CD8-positive, alpha-beta memory T cell (primary cell): ENCODE results near the gene WIPF2. TPM values are rescaled to one million over a fixed set of nuclear protein-coding genes. Genes with fewer than 3 reads are reported as not detected.

Experiments used
- CTCF ChIA-PET: fragments of 350-600 bp; sonication (Branson Sonifier 250); formaldehyde crosslinking; loops from one replicate; lab custom pipeline; 2021; ENCODE audit warnings: antibody characterized with exemption; lab: Charles Lee
- POLR2A ChIA-PET: fragments of 350-600 bp; sonication (Branson Sonifier 250); formaldehyde crosslinking; loops from one replicate; lab custom pipeline; 2021; ENCODE audit warnings: antibody characterized with exemption; lab: Charles Lee
- DNase-seq, 5 donors: peaks; one replicate each; pipeline versions ENCODE4 v3.0.0 to v3.0.0-alpha.2; 2020 to 2022; ENCODE audit warnings: mixed read lengths in 1 of 5
- H3K27ac ChIP-seq: one replicate; pipeline ENCODE4 v1.7.0; 2013; ENCODE audit warnings: low read depth, mild to moderate bottlenecking, low read length, moderate library complexity
- H3K27me3 ChIP-seq: 2 replicates; pipeline ENCODE4 v1.7.0; 2013; ENCODE audit warnings: low read length, mild to moderate bottlenecking; ENCODE audit not compliant: insufficient read depth, poor library complexity, severe bottlenecking
- H3K36me3 ChIP-seq: 2 replicates; pipeline ENCODE4 v1.7.0; 2013; ENCODE audit warnings: mild to moderate bottlenecking, low read length, moderate library complexity; ENCODE audit not compliant: insufficient read depth
- H3K4me1 ChIP-seq: 2 replicates; pipeline ENCODE4 v1.7.0; 2013; ENCODE audit warnings: mild to moderate bottlenecking, low read length, moderate library complexity; ENCODE audit not compliant: insufficient read depth
- H3K4me3 ChIP-seq: 2 replicates; pipeline ENCODE4 v1.7.0; 2013; ENCODE audit warnings: mild to moderate bottlenecking, low read length
- H3K9me3 ChIP-seq: 2 replicates; pipeline ENCODE4 v1.7.0; 2013; ENCODE audit warnings: mild to moderate bottlenecking, low read length
- H3K27ac Mint-ChIP-seq, 8 donors: one replicate each; pipeline ENCODE4 v1.8.0; 2020 to 2021; ENCODE audit warnings: mixed read lengths in 8 of 8, mild to moderate bottlenecking in 6 of 8, inconsistent platforms in 3 of 8, moderate library complexity in 3 of 8
- H3K27me3 Mint-ChIP-seq, 2 donors: one replicate each; pipeline ENCODE4 v1.8.0; 2020 to 2021; ENCODE audit warnings: mixed read lengths in 2 of 2, mild to moderate bottlenecking in 1 of 2, moderate library complexity in 1 of 2
- H3K36me3 Mint-ChIP-seq, 3 donors: one replicate each; pipeline ENCODE4 v1.8.0; 2020 to 2021; ENCODE audit warnings: mixed read lengths in 3 of 3, inconsistent platforms in 1 of 3, mild to moderate bottlenecking in 1 of 3
- H3K4me1 Mint-ChIP-seq, 3 donors: one replicate each; pipeline ENCODE4 v1.8.0; 2020 to 2021; ENCODE audit warnings: mixed read lengths in 3 of 3, inconsistent platforms in 1 of 3, mild to moderate bottlenecking in 1 of 3
- H3K4me3 Mint-ChIP-seq, 7 donors: one replicate each; pipeline ENCODE4 v1.8.0; 2020 to 2021; ENCODE audit warnings: mixed read lengths in 7 of 7, mild to moderate bottlenecking in 6 of 7, moderate library complexity in 4 of 7, inconsistent platforms in 2 of 7
- H3K9me3 Mint-ChIP-seq, 5 donors: one replicate each; pipeline ENCODE4 v1.8.0; 2020 to 2022; ENCODE audit warnings: mixed read lengths in 5 of 5, mild to moderate bottlenecking in 3 of 5, moderate library complexity in 2 of 5, inconsistent platforms in 1 of 5
- polyA plus RNA-seq: library from polyadenylated mRNA; unstranded; fragments of 300-500 nt; fragmentation: Illumina TruSeq; gene quantifications from one replicate; pipeline ENCODE4 v1.2.3, GENCODE V29; 2021
- total RNA-seq, 2 experiments: library from RNA; stranded (reverse); gene quantifications; one replicate each; pipeline ENCODE4 v1.2.3, GENCODE V29; 2021

The WIPF2 gene
- total and polyA plus RNA-seq, 3 experiments from 2014 or later, result 14.6 to 24.7 (median 24.5) TPM

DNA sequence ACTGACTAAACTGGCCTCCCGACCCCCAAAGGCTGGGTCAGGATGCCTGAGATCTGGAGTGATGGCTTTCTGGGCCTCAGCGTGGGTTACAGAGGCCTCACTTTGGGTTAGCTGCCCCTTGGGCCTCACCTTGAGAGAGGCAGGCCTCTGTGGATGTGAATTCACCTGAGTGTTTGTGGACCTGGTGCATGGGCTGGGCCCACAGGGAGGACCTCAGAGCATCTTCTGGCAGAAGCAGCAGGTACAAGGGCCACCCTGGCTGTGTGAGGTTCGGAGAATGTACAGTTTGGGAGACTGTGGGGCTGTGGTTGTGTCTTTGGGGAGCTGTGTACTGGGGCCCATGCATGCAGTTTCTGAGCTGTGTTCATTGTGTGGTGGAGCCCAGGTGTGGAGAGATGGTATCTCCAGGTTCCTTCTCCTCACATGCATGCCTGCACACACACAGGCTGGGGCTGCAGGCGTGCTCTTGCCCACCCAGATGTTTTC is 108.2 kb downstream of the WIPF2 start:
- Mint-ChIP-seq H3K9me3 (peaks cover 0 to 8% (median 2%) of the 10 kb centered on the region in 5 donors), H3K27me3 (peaks cover 0 to 8% of the 10 kb centered on the region in 2 donors), H3K36me3 (peaks cover 0 to 29% (median 5%) of the 10 kb centered on the region in 3 donors), H3K4me3 (peak overlapping the region; percentile 75 to 90 (median 85)), H3K4me1 (peaks cover 79 to 92% (median 88%) of the 10 kb centered on the region in 3 donors), H3K27ac (peak overlapping the region; percentile 98 to 100 (median 100))
- Histone ChIP-seq H3K9me3 (no peaks in the 10 kb centered on the region), H3K27ac (peak overlapping the region; percentile 93), H3K36me3 (peaks cover 13% of the 10 kb centered on the region), H3K4me1 (peaks cover 93% of the 10 kb centered on the region), H3K4me3 (peak overlapping the region; percentile 67), H3K27me3 (no peaks in the 10 kb centered on the region)
- POLR2A ChIA-PET, result interaction anchor here (1.3 to 2.4 kb wide), 2 partner anchors 8 to 9 kb away, joined by 4 to 6 read pairs; no protein-coding TSS in a partner anchor
- DNase-seq, result no peak
- CTCF ChIA-PET, result interaction anchor here (1.3 to 7.3 kb wide), 4 partner anchors 9 to 27 kb away, joined by 5 to 46 read pairs (median 37); no protein-coding TSS in a partner anchor

DNA sequence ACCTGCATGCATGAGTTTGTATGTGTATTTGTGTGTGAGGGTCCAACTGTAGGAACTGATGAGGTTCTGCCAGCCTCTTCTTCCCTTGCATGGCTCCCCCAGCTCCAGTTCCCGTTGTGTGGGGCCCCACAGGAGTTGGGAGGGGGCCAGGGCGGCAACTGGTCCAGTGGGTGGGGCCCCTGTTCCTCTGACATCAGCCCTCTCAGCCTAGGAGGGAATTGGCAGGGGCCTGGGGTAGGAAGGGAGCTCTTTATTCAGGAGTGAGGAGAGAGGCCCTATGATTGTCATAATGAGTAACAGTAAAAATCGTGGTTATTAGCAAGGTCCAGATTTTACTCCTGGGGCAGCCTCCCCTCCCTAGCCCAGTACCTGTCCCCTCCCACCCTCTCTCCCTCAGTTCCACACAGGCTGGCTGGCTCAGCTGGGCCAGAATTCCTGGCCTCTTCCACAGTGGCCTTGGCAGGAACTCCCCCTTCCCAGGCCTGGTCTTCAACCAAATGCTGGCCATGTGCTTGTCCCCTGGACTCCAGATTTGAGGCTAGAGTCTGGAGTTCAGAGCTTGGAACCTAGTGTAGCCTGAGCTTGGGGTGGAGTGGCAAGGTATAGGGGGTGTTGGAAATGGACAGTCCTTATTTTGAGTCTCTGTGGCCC is 108.8 kb downstream of the WIPF2 start:
- Mint-ChIP-seq H3K27ac (peak overlapping the region; percentile 98 to 100 (median 100)), H3K36me3 (peaks cover 3 to 31% (median 9%) of the 10 kb centered on the region in 3 donors), H3K4me1 (peaks cover 78 to 92% (median 87%) of the 10 kb centered on the region in 3 donors), H3K9me3 (peaks cover 0 to 2% (median 1%) of the 10 kb centered on the region in 5 donors), H3K27me3 (peaks cover 0 to 6% of the 10 kb centered on the region in 2 donors), H3K4me3 (peak overlapping the region; percentile 44 to 90 (median 85))
- no peak for DNase-seq
- POLR2A ChIA-PET, result interaction anchor here (1.3 kb wide), 1 partner anchor 9 kb away, joined by 4 read pairs; no protein-coding TSS in a partner anchor
- Histone ChIP-seq H3K36me3 (peaks cover 13% of the 10 kb centered on the region), H3K27ac (no peak overlapping the region), H3K27me3 (no peaks in the 10 kb centered on the region), H3K9me3 (no peaks in the 10 kb centered on the region), H3K4me1 (peaks cover 94% of the 10 kb centered on the region), H3K4me3 (no peak overlapping the region)
- CTCF ChIA-PET, result interaction anchor here (1.3 to 7.3 kb wide), 5 partner anchors 9 to 28 kb away, joined by 3 to 46 read pairs (median 33); no protein-coding TSS in a partner anchor

DNA sequence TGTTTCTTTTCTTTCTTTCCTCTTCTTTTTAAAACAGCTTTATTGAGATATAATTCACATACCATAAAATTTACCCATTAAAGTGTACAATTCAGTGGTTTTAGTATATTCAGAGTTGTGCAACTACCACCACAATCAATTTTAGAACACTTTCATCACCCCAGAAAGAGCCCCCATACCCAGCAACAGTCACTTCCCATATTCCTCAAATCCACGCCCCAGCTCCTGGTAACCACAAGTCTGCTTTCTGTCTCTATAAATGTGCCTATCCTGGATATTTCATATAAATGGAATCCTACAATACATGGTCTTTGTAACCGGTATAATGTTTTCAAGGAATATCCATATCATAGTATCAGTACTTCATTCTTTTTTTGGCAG is 109.3 kb downstream of the WIPF2 start:
- H3K36me3 Mint-ChIP-seq, result peaks cover 3 to 34% (median 9%) of the 10 kb centered on the region in 3 donors
- POLR2A ChIA-PET, result interaction anchor here (1.3 kb wide), 1 partner anchor 10 kb away, joined by 4 read pairs; no protein-coding TSS in a partner anchor

DNA sequence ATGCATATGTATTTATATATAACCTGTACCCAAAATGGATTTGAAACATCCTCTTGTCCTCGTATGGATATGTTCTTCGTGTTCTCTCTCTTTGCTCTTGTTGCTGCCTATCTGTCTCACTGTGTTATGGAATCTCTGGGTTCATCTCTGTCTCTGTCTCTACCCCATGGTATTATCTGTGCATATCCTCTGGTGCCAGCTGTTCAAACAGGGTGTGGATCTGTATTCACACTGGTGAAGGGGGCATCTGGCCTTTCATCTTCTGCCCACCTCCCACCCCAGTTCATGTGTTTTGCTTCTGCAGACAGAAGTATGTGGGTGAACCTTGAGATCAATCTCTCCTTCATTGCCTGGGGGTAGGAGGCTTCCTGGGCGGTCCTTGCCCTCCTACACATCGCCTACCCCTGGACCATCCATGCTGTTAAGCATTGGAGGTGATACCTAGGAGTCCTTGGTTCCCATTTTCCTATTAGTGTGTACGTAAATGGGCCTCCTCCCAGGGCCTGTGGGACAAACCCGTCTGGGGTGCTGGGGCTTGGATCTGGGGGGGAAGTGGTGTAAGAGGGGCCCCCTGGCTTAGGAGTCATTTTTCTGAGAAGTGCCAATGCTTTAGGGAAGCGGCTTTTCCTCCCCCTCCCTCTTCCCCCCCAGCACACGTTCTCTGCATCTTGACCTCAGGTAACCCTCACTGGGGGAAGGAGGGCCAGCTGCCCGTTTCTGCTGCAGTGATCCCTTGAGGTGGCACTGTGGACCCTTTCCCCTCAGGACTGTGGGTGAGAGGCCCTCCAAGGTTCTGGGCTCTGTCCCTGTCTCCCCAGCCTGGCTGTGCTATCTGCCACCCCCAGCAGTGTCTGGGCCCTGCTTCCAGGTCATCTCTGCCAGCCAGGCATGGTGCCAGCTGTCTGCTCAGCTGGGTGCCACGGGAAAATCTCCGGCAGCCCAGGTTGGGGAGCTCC is 111.0 kb downstream of the WIPF2 start:
- ChIA-PET POLR2A (interaction anchor here (0.6 kb wide), 1 partner anchor 32 kb away, joined by 3 read pairs; no protein-coding TSS in a partner anchor), CTCF (interaction anchor here (0.6 to 7.3 kb wide), 9 partner anchors 8 to 28 kb away, joined by 3 to 41 read pairs (median 4); no protein-coding TSS in a partner anchor)
- H3K4me1 Mint-ChIP-seq, result peaks cover 80 to 94% (median 89%) of the 10 kb centered on the region in 3 donors
- H3K27me3 Mint-ChIP-seq, result peaks cover 0 to 3% of the 10 kb centered on the region in 2 donors
- DNase-seq, result peak in 1 of 5 donors; percentile 44
- Histone ChIP-seq H3K9me3 (no peaks in the 10 kb centered on the region), H3K36me3 (peaks cover 13% of the 10 kb centered on the region), H3K4me3 (peak overlapping the region; percentile 31), H3K27me3 (no peaks in the 10 kb centered on the region), H3K27ac (peak overlapping the region; percentile 32), H3K4me1 (peaks cover 94% of the 10 kb centered on the region)
- peak overlapping the region; percentile 52 to 98 (median 83) for H3K27ac Mint-ChIP-seq
- peaks cover 3 to 36% (median 9%) of the 10 kb centered on the region in 3 donors for H3K36me3 Mint-ChIP-seq
- H3K9me3 Mint-ChIP-seq, result no peaks in the 10 kb centered on the region
- peak overlapping the region; percentile 22 to 89 (median 58) for H3K4me3 Mint-ChIP-seq

More for the DNA sequence above, 109.3 kb downstream of the WIPF2 start:
- H3K4me1 ChIP-seq, result peaks cover 92% of the 10 kb centered on the region
- peaks cover 13% of the 10 kb centered on the region for H3K36me3 ChIP-seq
- peak overlapping the region; percentile 17 to 61 (median 53) for H3K4me3 Mint-ChIP-seq
- H3K27ac ChIP-seq, result no peak overlapping the region
- no peak overlapping the region for H3K4me3 ChIP-seq
- no peaks in the 10 kb centered on the region for H3K9me3 ChIP-seq
- CTCF ChIA-PET, result interaction anchor here (1.2 to 7.3 kb wide), 5 partner anchors 10 to 26 kb away, joined by 3 to 46 read pairs (median 33); no protein-coding TSS in a partner anchor
- no peak for DNase-seq
- H3K27me3 ChIP-seq, result no peaks in the 10 kb centered on the region
- peaks cover 74 to 92% (median 87%) of the 10 kb centered on the region in 3 donors for H3K4me1 Mint-ChIP-seq
- no peaks in the 10 kb centered on the region for H3K9me3 Mint-ChIP-seq
- peaks cover 0 to 1% of the 10 kb centered on the region in 2 donors for H3K27me3 Mint-ChIP-seq
- H3K27ac Mint-ChIP-seq, result peak overlapping the region; percentile 74 to 100 (median 96)

- H3K4me1 Mint-ChIP-seq, result peaks cover 73 to 91% (median 83%) of the 10 kb centered on the region in 3 donors
- H3K36me3 Mint-ChIP-seq, result peaks cover 3 to 36% (median 9%) of the 10 kb centered on the region in 3 donors
- ChIA-PET POLR2A (no interaction called here), CTCF (interaction anchor here (0.6 to 6.8 kb wide), 7 partner anchors 8 to 27 kb away, joined by 3 to 33 read pairs (median 4); no protein-coding TSS in a partner anchor)
- no peak overlapping the region for H3K4me3 ChIP-seq
- no peaks in the 10 kb centered on the region for H3K9me3 Mint-ChIP-seq
- H3K27me3 ChIP-seq, result no peaks in the 10 kb centered on the region
- peak overlapping the region; percentile 17 to 98 (median 80) for H3K27ac Mint-ChIP-seq
- H3K9me3 ChIP-seq, result no peaks in the 10 kb centered on the region
- no peak for DNase-seq
- H3K4me3 Mint-ChIP-seq, result peak overlapping the region in 5 of 7 donors; percentile 26 to 58 (median 42)
- H3K36me3 ChIP-seq, result peaks cover 13% of the 10 kb centered on the region
- H3K27me3 Mint-ChIP-seq, result peaks cover 0 to 3% of the 10 kb centered on the region in 2 donors
- peaks cover 87% of the 10 kb centered on the region for H3K4me1 ChIP-seq
- H3K27ac ChIP-seq, result peak overlapping the region; percentile 32
These were observed 111.9 kb downstream of the WIPF2 start for GRCh38 chr17:40330850-40331470.

- Mint-ChIP-seq H3K27me3 (peaks cover 0 to 3% of the 10 kb centered on the region in 2 donors), H3K36me3 (peaks cover 3 to 36% (median 9%) of the 10 kb centered on the region in 3 donors)
These were observed 112.9 kb downstream of the WIPF2 start for GRCh38 chr17:40331743-40332641.

More at GRCh38 chr17:40331743-40332641, 112.9 kb downstream of the WIPF2 start:
- CTCF ChIA-PET, result interaction anchor here (0.6 to 6.8 kb wide), 6 partner anchors 9 to 100 kb away, joined by 3 to 33 read pairs (median 4); no protein-coding TSS in a partner anchor
- Mint-ChIP-seq H3K27ac (peak overlapping the region in 5 of 8 donors; percentile 71 to 98 (median 79)), H3K4me3 (peak overlapping the region in 3 of 7 donors; percentile 26 to 41 (median 35)), H3K4me1 (peaks cover 65 to 85% (median 76%) of the 10 kb centered on the region in 3 donors), H3K9me3 (no peaks in the 10 kb centered on the region)
- peaks cover 13% of the 10 kb centered on the region for H3K36me3 ChIP-seq
- no peaks in the 10 kb centered on the region for H3K9me3 ChIP-seq
- H3K27me3 ChIP-seq, result no peaks in the 10 kb centered on the region
- POLR2A ChIA-PET, result no interaction called here
- H3K4me3 ChIP-seq, result no peak overlapping the region
- H3K27ac ChIP-seq, result no peak overlapping the region
- DNase-seq, result no peak
- peaks cover 77% of the 10 kb centered on the region for H3K4me1 ChIP-seq
